Vagina (tissue), 2 donors: Measurements from ENCODE around the gene ZNF292. TPM values are rescaled to one million over a fixed set of nuclear protein-coding genes. Genes with fewer than 3 reads are reported as not detected.
A peak's percentile ranks its signal among the peaks of the same experiment; 100 is the strongest.
"Not testable (repeated sequence)": the region's sequence is repeated elsewhere in the genome, so short reads cannot be mapped to it uniquely, and the experiment has no call there.

Experiments used
- DNase-seq, 2 donors: peaks; one replicate each; pipeline ENCODE4 v3.0.0-alpha.2; 2017; ENCODE audit errors: extremely low spot score in 2 of 2
- H3K27ac ChIP-seq: fragments of 200-600 bp; sonication (generic); one replicate; pipeline ENCODE4 v1.5.1; 2019
- H3K27me3 ChIP-seq: fragments of 200-600 bp; sonication (generic); one replicate; pipeline ENCODE4 v1.5.1; 2019
- H3K36me3 ChIP-seq, 2 donors: fragments of 200-600 bp; sonication (generic); one replicate each; pipeline ENCODE4 v1.5.1; 2017 to 2019
- H3K4me1 ChIP-seq: fragments of 200-600 bp; sonication (generic); one replicate; pipeline ENCODE4 v1.5.1; 2019
- H3K4me3 ChIP-seq, 2 donors: fragments of 200-600 bp; sonication (generic); 1 replicate in 1 of 2; 2 replicates in 1 of 2; pipeline ENCODE4 v1.5.1; 2016 to 2019
- H3K9me3 ChIP-seq: fragments of 200-600 bp; sonication (generic); one replicate; pipeline ENCODE4 v1.5.1; 2019
- POLR2A ChIP-seq, 2 donors: fragments of 450-650 bp; IDR thresholded peaks; one replicate each; pipeline ENCODE4 v1.6.1; 2017; ENCODE audit warnings: antibody characterized with exemption in 2 of 2, mild to moderate bottlenecking in 2 of 2, moderate library complexity in 2 of 2
- POLR2AphosphoS5 ChIP-seq, 2 donors: sonication (generic); formaldehyde crosslinking; IDR thresholded peaks; one replicate each; pipeline ENCODE4 v1.9.0; 2017; ENCODE audit warnings: antibody characterized with exemption in 2 of 2, mild to moderate bottlenecking in 2 of 2, low read depth in 1 of 2; ENCODE audit not compliant: insufficient read depth in 1 of 2
- intact Hi-C: fragments of 100-400 bp; cut with DNase I; formaldehyde crosslinking; loops from one replicate; pipeline ENCODE4 v1.15.1; 2023
- total RNA-seq: library from RNA; depleted of rRNA; stranded (reverse); fragments of >200 nt; gene quantifications from one replicate; pipeline ENCODE4 v1.2.3, GENCODE V29; 2016
- TF ChIP-seq, protein P1 (sequence below), 3 experiments: fragments of 450-650 bp in 2 of 3; fragments of 200-600 bp in 1 of 3; sonication (generic) in 1 of 3; IDR thresholded peaks; one replicate each; pipeline ENCODE4 v1.5.1; 2017 to 2019; ENCODE audit warnings: antibody characterized with exemption in 3 of 3, mild to moderate bottlenecking in 2 of 3, moderate library complexity in 2 of 3

ZNF292 gene
- total RNA-seq, 1 donor from 2014 or later = 41.5 TPM

DNA sequence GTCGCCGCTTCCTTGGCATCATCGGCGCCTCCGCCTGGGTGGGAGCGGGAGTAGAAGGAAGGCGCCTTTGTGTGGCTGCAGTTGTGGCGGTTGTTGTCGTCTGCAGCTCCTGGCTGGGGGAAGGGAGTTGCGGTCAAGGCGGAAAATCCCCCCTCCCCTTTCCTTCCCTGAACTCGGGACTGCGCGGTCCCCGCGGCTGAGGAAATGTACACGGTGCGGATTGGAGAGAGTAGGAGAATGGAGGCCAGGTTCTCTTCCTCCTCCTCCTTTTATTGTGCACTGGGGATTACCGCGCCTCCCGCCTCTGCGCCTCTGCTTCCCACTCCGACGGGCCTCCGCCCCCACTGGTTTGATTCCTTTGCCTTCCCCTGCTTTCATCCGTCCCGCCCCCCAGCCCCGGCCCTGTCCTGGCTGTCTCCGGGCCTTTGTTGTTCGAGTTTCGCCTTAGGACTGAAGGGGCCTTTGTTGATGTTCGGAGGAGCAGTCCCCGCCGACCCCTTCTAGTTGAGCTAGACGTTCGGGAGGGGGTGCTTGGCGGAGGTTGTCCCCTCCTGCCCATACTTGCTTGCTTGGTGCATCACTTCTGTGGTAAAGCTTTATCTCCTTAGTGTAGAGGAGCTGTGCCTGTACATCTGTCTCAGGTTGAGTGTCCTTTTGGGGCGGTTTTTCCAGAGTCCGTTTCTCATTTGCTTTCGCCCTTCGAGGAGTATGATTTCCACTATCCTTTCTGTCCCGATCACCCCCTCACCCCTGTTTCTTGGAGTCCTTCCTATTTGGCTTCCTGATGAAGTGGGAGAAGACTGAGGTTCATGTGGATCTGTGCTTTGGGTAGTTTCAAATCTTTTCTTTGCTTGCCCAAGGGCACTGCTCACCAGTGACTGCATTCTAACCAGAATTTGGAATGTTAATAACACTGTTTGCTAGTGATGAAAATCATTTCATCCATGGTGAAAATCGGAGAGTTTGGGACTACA, 764 bp downstream of the ZNF292 start:
- DNase-seq = peak in 1 of 2 donors; percentile 90
- no peaks in the 10 kb centered on the region for H3K27me3 ChIP-seq
- H3K4me3 ChIP-seq = peak overlapping the region; percentile 62 to 82
- intact Hi-C loops = no loop called here
- peaks cover 78% of the 10 kb centered on the region for H3K4me1 ChIP-seq
- peak overlapping the region; percentile 96 for H3K27ac ChIP-seq
- TF ChIP-seq POLR2A (IDR thresholded peaks at IDR 0.05) (no peak), POLR2AphosphoS5 (IDR thresholded peaks at IDR 0.05; ENCODE audit: insufficient read depth in 1 of 2, low read depth in 1 of 2) (no peak)
- no peaks in the 10 kb centered on the region for H3K9me3 ChIP-seq
- H3K36me3 ChIP-seq = no peaks in the 10 kb centered on the region

DNA sequence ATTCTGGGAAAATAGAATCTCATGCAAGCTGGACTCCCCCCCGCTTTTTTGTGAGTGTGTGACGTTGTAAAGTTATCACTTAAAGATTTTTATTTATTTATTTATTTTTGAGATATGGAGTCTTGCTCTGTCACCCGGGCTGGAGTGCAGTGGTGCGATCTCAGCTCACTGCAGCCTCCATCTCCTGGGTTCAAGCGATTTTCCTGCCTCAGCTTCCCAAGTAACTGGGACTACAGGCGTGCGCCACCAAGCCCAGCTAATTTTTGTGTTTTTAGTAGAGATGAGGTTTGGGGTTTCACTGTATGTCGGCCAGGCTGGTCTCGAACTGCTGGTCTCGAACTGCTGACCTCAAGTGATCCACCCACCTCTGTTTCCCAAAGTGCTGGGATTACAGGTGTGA, 2.2 kb downstream of the ZNF292 start:
- peaks cover 81% of the 10 kb centered on the region for H3K4me1 ChIP-seq
- H3K9me3 ChIP-seq, H3K4me3 ChIP-seq, H3K27me3 ChIP-seq, DNase-seq, H3K27ac ChIP-seq, intact Hi-C loops, H3K36me3 ChIP-seq: not testable (repeated sequence)

DNA sequence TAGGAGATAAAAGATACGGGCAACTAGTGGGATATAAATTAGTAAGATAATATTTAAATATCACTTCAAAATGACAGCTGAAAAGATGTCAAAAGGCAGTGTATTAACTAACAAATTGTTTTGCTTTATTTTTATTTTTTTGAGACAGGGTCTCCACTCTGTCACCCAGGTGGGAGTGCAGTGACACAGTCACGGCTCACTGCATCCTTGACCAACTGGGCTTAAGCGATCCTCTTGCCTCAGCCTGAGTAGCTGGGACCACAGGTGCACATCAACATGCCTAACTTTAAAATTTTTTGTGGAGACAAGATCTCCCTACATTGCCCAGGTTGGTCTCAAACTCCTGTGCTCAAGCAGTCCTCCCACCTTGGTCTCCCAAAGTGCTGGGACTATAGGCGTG, 5.9 kb downstream of the ZNF292 start:
- H3K27me3 ChIP-seq = no peaks in the 10 kb centered on the region
- H3K4me1 ChIP-seq = peaks cover 93% of the 10 kb centered on the region
- no peaks in the 10 kb centered on the region for H3K9me3 ChIP-seq
- no peak overlapping the region for H3K27ac ChIP-seq
- no peak for TF ChIP-seq POLR2AphosphoS5 (IDR thresholded peaks at IDR 0.05; ENCODE audit: insufficient read depth in 1 of 2, low read depth in 1 of 2)
- no peak for TF ChIP-seq POLR2A (IDR thresholded peaks at IDR 0.05)
- TF ChIP-seq, protein P1, sequence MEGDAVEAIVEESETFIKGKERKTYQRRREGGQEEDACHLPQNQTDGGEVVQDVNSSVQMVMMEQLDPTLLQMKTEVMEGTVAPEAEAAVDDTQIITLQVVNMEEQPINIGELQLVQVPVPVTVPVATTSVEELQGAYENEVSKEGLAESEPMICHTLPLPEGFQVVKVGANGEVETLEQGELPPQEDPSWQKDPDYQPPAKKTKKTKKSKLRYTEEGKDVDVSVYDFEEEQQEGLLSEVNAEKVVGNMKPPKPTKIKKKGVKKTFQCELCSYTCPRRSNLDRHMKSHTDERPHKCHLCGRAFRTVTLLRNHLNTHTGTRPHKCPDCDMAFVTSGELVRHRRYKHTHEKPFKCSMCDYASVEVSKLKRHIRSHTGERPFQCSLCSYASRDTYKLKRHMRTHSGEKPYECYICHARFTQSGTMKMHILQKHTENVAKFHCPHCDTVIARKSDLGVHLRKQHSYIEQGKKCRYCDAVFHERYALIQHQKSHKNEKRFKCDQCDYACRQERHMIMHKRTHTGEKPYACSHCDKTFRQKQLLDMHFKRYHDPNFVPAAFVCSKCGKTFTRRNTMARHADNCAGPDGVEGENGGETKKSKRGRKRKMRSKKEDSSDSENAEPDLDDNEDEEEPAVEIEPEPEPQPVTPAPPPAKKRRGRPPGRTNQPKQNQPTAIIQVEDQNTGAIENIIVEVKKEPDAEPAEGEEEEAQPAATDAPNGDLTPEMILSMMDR (IDR thresholded peaks at IDR 0.05) = no peak
- no peaks in the 10 kb centered on the region for H3K36me3 ChIP-seq
- no peak for DNase-seq
- H3K4me3 ChIP-seq = no peak overlapping the region
- intact Hi-C loops = no loop called here

DNA sequence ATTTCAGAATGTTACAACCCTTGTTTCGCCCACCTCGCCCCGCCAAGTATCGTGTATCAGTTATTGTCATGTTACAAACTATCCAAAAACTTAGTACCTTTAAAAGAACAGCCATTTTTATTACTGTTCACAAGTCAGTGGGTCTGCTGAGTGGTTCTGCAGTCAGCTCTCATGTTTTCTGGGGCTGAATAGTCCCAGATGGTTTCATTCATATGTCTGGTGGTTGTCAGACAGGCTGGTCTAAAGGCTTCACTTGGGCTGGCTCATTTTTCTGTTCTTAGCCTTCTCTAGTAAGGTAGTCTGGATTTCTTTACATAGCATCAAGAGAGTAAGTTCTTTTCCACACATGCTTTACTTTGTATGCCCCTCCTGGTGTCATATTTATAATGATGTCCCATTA, 8.6 kb downstream of the ZNF292 start:
- Histone ChIP-seq H3K4me1 (peaks cover 76% of the 10 kb centered on the region), H3K27ac (no peak overlapping the region), H3K4me3 (no peak overlapping the region), H3K9me3 (no peaks in the 10 kb centered on the region), H3K27me3 (no peaks in the 10 kb centered on the region), H3K36me3 (no peaks in the 10 kb centered on the region)
- no peak for TF ChIP-seq POLR2AphosphoS5 (IDR thresholded peaks at IDR 0.05; ENCODE audit: insufficient read depth in 1 of 2, low read depth in 1 of 2)
- no peak for DNase-seq
- intact Hi-C loops = no loop called here

DNA sequence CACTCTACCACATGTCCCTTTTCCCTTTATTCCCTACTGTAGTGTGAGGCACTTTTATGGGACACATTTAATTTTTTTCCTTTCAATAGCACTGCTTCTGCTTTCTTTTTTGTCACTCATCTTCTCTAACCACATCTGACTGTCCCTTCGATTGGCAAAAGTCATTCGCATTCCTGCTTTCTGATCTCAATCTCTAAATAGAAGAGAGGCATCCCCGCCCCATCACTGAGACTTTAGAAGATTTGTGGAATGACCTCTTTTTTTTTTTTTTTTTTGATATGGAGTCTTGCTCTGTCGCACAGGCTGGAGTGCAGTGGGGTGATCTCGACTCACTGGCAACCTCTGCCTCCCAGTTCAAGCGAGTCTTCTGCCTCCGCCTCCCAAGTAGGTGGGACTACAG, 9.1 kb downstream of the ZNF292 start:
- no peak overlapping the region for H3K27ac ChIP-seq
- H3K4me1 ChIP-seq = peaks cover 76% of the 10 kb centered on the region
- DNase-seq = no peak
- TF ChIP-seq, protein P1 (IDR thresholded peaks at IDR 0.05) = no peak
- no peak for TF ChIP-seq POLR2A (IDR thresholded peaks at IDR 0.05)
- no peak for TF ChIP-seq POLR2AphosphoS5 (IDR thresholded peaks at IDR 0.05; ENCODE audit: insufficient read depth in 1 of 2, low read depth in 1 of 2)
- H3K9me3 ChIP-seq = no peaks in the 10 kb centered on the region
- intact Hi-C loops = no loop called here
- H3K4me3 ChIP-seq = no peak overlapping the region
- H3K36me3 ChIP-seq = no peaks in the 10 kb centered on the region
- H3K27me3 ChIP-seq = no peaks in the 10 kb centered on the region

DNA sequence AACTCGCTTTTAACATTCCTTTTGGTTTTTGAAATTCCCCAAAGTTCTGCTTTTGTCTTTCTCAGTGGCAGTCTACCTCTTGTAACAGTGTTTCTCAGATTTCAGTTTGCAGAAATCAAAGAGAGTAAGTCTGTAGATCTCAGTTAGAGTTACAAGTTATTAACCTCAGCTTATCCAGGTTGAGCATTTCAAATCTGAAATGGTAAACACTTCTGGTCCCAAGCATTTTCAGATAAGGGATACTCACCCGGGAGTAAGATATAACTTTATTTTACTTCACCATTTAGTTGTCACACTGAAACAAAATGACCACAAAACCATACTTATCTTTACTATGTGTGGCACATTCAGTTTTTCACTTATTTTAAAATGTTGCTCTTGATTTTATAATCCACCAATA, 9.8 kb downstream of the ZNF292 start:
- intact Hi-C loops = no loop called here
- TF ChIP-seq POLR2AphosphoS5 (IDR thresholded peaks at IDR 0.05; ENCODE audit: insufficient read depth in 1 of 2, low read depth in 1 of 2) (no peak), POLR2A (IDR thresholded peaks at IDR 0.05) (no peak)
- TF ChIP-seq, protein P1 (IDR thresholded peaks at IDR 0.05) = no peak
- no peak overlapping the region for H3K4me3 ChIP-seq

More for the DNA sequence above, 9.8 kb downstream of the ZNF292 start:
- H3K36me3 ChIP-seq = no peaks in the 10 kb centered on the region
- DNase-seq = no peak
- no peaks in the 10 kb centered on the region for H3K27me3 ChIP-seq
- no peaks in the 10 kb centered on the region for H3K9me3 ChIP-seq
- no peak overlapping the region for H3K27ac ChIP-seq
- H3K4me1 ChIP-seq = peaks cover 74% of the 10 kb centered on the region
